ENCODE data around the gene CAMK1D. TPM values are rescaled to one million over a fixed set of nuclear protein-coding genes. Genes with fewer than 3 reads are reported as not detected.

Gene CAMK1D
- total and polyA plus RNA-seq, 10 of the 15 experiments (the other 5 are each of a cell fraction or from before 2014, with no cell fraction given), result 2.1 to 35.5 (median 14.7) TPM

DNA sequence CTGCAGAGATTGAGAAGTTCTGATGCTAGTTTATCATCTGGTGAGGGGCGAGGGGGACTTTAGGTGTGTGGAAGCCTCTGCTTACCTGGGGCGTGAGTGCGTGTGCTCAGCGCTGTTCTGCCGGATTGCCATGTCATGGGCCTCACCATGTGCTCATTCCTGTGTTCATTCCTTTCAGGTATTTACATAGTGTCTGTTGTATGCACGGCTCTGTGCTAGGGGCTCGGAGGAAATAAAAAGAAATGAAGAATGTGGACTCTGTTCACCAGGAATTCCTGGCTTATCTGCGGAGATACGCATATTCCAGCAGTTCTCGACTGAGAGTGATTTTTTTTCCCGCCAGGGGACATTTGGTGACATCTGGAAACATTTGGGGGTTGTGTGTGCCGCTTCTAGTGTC, 152.0 kb downstream of the CAMK1D start:
- no peaks in the 10 kb centered on the region for H3K79me2 ChIP-seq (ENCODE audit: control insufficient read depth, insufficient read depth, low read length)
- ATAC-seq (no peak), DNase-seq (ENCODE audit: low read depth, low spot score) (no peak), FAIRE-seq (no peak)
- H3K27me3 ChIP-seq (replicated peaks in 1 of 2; ENCODE audit: control insufficient read depth in 2 of 2, insufficient read depth in 2 of 2, low read length in 1 of 2), result no peaks in the 10 kb centered on the region
- H3K36me3 ChIP-seq (ENCODE audit: control insufficient read depth in 2 of 2, insufficient read depth in 2 of 2, low read length in 1 of 2), result no peaks in the 10 kb centered on the region
- H3K9ac ChIP-seq (ENCODE audit: control insufficient read depth, insufficient read depth, low read length), result no peak overlapping the region
- BruUV-seq (replicated peaks), result no TSS peak
- POLR2A ChIA-PET, result no interaction called here
- RAD21 ChIA-PET (ENCODE audit: unreplicated experiment), result no interaction called here
- in situ Hi-C loops (cut with MboI), result no loop called here
- SMC1A ChIA-PET (ENCODE audit: uncharacterized antibody, unreplicated experiment), result no interaction called here
- H3K4me2 ChIP-seq (ENCODE audit: control insufficient read depth, insufficient read depth), result no peak overlapping the region
- no peaks in the 10 kb centered on the region for H4K20me1 ChIP-seq (ENCODE audit: control insufficient read depth, insufficient read depth)
- H3K4me3 ChIP-seq, result no peak overlapping the region
- TF ChIP-seq ZZZ3 (IDR thresholded peaks at IDR 0.05; ENCODE audit: control insufficient read depth, insufficient read length, low read depth), result no peak
- H3K27ac ChIP-seq (ENCODE audit: control insufficient read depth, insufficient read depth), result no peak overlapping the region
- intact Hi-C loops (cut with micrococcal nuclease; ENCODE audit: unreplicated experiment), result no loop called here
- WGBS (ENCODE audit: insufficient coverage, insufficient replicate concordance, low lambda C conversion rate, missing lambda C conversion rate), result 90% methylated on average over 12 of the region's 12 CpGs
- no peaks in the 10 kb centered on the region for H3K9me3 ChIP-seq (replicated peaks; ENCODE audit: control insufficient read depth, insufficient read depth, low read length)
- CTCF ChIA-PET, result no interaction called here
- H2AFZ ChIP-seq (ENCODE audit: control insufficient read depth, low read depth, low read length), result no peak overlapping the region
- peaks cover 3% of the 10 kb centered on the region for H3K4me1 ChIP-seq (ENCODE audit: control insufficient read depth, insufficient read depth, low read length)

DNA sequence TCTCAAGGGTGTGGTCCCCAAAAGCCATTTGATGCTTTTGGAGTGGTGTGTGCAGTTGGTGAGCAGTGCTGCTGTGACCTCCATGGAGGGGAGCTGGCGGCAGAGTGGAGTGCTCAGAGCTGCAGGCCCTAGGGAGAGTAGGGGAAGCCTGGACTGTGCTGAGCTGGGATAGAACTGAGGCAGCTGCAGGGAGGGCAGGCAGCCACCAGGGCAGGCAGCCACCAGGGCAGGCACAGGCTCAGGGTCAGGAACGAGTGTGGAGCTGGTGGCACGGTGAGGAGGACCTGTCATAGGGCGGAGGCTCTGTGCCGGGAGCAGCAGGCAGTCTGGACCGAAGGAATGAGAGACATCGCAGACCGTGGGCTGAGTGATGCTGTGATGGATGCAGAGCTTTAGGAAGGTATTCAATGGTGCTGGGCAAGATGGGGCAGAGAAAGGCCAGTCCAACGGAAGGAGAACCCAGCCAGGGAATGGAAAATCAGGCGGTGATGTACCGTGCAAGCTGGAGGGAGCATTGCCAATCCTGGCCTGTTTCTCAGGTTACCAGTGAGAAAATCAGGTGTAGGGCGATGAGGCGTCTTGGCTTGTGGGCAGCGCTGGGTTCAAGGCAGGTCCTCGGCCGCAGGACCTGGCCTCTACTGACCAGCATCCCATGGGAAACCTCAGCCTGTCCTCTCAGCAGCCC, 152.6 kb downstream of the CAMK1D start:
- H2AFZ ChIP-seq (ENCODE audit: control insufficient read depth, low read depth, low read length), result no peak overlapping the region
- no peak for ATAC-seq
- H4K20me1 ChIP-seq (ENCODE audit: control insufficient read depth, insufficient read depth), result no peaks in the 10 kb centered on the region
- H3K79me2 ChIP-seq (ENCODE audit: control insufficient read depth, insufficient read depth, low read length), result no peaks in the 10 kb centered on the region; the same call in 1 of the 2 replicates
- H3K9ac ChIP-seq (ENCODE audit: control insufficient read depth, insufficient read depth, low read length), result no peak overlapping the region
- H3K36me3 ChIP-seq (ENCODE audit: control insufficient read depth in 2 of 2, insufficient read depth in 2 of 2, low read length in 1 of 2), result no peaks in the 10 kb centered on the region
- H3K4me1 ChIP-seq (ENCODE audit: control insufficient read depth, insufficient read depth, low read length), result peaks cover 3% of the 10 kb centered on the region
- BruUV-seq (replicated peaks), result no TSS peak
- no peak overlapping the region for H3K4me2 ChIP-seq (ENCODE audit: control insufficient read depth, insufficient read depth)
- 85% methylated on average over 16 of the region's 16 CpGs for WGBS (ENCODE audit: insufficient coverage, insufficient replicate concordance, low lambda C conversion rate, missing lambda C conversion rate)
- intact Hi-C loops (cut with micrococcal nuclease; ENCODE audit: unreplicated experiment) (no loop called here), in situ Hi-C loops (cut with MboI) (no loop called here)
- no peak for FAIRE-seq
- no peaks in the 10 kb centered on the region for H3K27me3 ChIP-seq (replicated peaks in 1 of 2; ENCODE audit: control insufficient read depth in 2 of 2, insufficient read depth in 2 of 2, low read length in 1 of 2)
- ChIA-PET SMC1A (ENCODE audit: uncharacterized antibody, unreplicated experiment) (no interaction called here), RAD21 (ENCODE audit: unreplicated experiment) (no interaction called here), POLR2A (no interaction called here), CTCF (no interaction called here)
- DNase-seq (ENCODE audit: low read depth, low spot score), result no peak
- no peaks in the 10 kb centered on the region for H3K9me3 ChIP-seq (replicated peaks; ENCODE audit: control insufficient read depth, insufficient read depth, low read length)
- no peak overlapping the region for H3K27ac ChIP-seq (ENCODE audit: control insufficient read depth, insufficient read depth)
- H3K4me3 ChIP-seq, result no peak overlapping the region
- TF ChIP-seq ASH2L (IDR thresholded peaks at IDR 0.05; ENCODE audit: borderline replicate concordance, low read depth), result no peak
- no peak for TF ChIP-seq POU2F2 (IDR thresholded peaks at IDR 0.05; ENCODE audit: borderline replicate concordance, low read depth, low read length)
- TF ChIP-seq, protein P1, sequence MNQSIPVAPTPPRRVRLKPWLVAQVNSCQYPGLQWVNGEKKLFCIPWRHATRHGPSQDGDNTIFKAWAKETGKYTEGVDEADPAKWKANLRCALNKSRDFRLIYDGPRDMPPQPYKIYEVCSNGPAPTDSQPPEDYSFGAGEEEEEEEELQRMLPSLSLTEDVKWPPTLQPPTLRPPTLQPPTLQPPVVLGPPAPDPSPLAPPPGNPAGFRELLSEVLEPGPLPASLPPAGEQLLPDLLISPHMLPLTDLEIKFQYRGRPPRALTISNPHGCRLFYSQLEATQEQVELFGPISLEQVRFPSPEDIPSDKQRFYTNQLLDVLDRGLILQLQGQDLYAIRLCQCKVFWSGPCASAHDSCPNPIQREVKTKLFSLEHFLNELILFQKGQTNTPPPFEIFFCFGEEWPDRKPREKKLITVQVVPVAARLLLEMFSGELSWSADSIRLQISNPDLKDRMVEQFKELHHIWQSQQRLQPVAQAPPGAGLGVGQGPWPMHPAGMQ (IDR thresholded peaks at IDR 0.05; ENCODE audit: borderline replicate concordance), result no peak
- TF ChIP-seq, protein P2, sequence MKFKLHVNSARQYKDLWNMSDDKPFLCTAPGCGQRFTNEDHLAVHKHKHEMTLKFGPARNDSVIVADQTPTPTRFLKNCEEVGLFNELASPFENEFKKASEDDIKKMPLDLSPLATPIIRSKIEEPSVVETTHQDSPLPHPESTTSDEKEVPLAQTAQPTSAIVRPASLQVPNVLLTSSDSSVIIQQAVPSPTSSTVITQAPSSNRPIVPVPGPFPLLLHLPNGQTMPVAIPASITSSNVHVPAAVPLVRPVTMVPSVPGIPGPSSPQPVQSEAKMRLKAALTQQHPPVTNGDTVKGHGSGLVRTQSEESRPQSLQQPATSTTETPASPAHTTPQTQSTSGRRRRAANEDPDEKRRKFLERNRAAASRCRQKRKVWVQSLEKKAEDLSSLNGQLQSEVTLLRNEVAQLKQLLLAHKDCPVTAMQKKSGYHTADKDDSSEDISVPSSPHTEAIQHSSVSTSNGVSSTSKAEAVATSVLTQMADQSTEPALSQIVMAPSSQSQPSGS (IDR thresholded peaks at IDR 0.05; ENCODE audit: low read length), result no peak
- no peak for TF ChIP-seq SP1 (IDR thresholded peaks at IDR 0.05; ENCODE audit: low read depth, low read length)
- TF ChIP-seq GATAD2B (conservative IDR thresholded peaks at IDR 0.05; ENCODE audit: low read depth), result no peak
- no peak for TF ChIP-seq ZBED1 (IDR thresholded peaks at IDR 0.05; ENCODE audit: borderline replicate concordance)
- TF ChIP-seq, protein P3, sequence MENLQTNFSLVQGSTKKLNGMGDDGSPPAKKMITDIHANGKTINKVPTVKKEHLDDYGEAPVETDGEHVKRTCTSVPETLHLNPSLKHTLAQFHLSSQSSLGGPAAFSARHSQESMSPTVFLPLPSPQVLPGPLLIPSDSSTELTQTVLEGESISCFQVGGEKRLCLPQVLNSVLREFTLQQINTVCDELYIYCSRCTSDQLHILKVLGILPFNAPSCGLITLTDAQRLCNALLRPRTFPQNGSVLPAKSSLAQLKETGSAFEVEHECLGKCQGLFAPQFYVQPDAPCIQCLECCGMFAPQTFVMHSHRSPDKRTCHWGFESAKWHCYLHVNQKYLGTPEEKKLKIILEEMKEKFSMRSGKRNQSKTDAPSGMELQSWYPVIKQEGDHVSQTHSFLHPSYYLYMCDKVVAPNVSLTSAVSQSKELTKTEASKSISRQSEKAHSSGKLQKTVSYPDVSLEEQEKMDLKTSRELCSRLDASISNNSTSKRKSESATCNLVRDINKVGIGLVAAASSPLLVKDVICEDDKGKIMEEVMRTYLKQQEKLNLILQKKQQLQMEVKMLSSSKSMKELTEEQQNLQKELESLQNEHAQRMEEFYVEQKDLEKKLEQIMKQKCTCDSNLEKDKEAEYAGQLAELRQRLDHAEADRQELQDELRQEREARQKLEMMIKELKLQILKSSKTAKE (IDR thresholded peaks at IDR 0.05; ENCODE audit: low read depth, poor library complexity, severe bottlenecking), result no peak
- TF ChIP-seq RAD51 (IDR thresholded peaks at IDR 0.05), result no peak
- TF ChIP-seq TBL1XR1 (IDR thresholded peaks at IDR 0.05; ENCODE audit: low read depth, low read length), result no peak
- no peak for TF ChIP-seq PML (IDR thresholded peaks at IDR 0.05; ENCODE audit: low read length)

All from GM12878 (cell line).